Epithelial cell of esophagus (primary cell): ENCODE data around the gene TBC1D5.
A peak's percentile ranks its signal among the peaks of the same experiment; 100 is the strongest.
"Not testable (repeated sequence)": the region's sequence is repeated elsewhere in the genome, so short reads cannot be mapped to it uniquely, and the experiment has no call there.

Experiments
- DNase-seq: peaks from one replicate; pipeline ENCODE4 v3.0.0; 2010; ENCODE audit warnings: low read depth
- H3K4me3 ChIP-seq: 2 replicates; pipeline ENCODE4 v1.5.1; 2011; ENCODE audit warnings: mild to moderate bottlenecking, low read length, control low read depth
- CTCF ChIP-seq: IDR thresholded peaks from 2 replicates; pipeline ENCODE4 v1.5.1; 2011; ENCODE audit warnings: low read depth, mild to moderate bottlenecking, low read length, control low read depth, inconsistent platforms; ENCODE audit not compliant: insufficient read depth; ENCODE audit errors: missing control alignments

The TBC1D5 gene

GRCh38 chr3:17359911-17360310 lies 382.5 kb downstream of the TBC1D5 start:
- no peak for DNase-seq
- no peak for TF ChIP-seq CTCF
- H3K4me3 ChIP-seq = no peak overlapping the region

GRCh38 chr3:17357035-17357710 lies 385.3 kb downstream of the TBC1D5 start:
- no peak overlapping the region for H3K4me3 ChIP-seq
- no peak for DNase-seq
- TF ChIP-seq CTCF = no peak

DNA sequence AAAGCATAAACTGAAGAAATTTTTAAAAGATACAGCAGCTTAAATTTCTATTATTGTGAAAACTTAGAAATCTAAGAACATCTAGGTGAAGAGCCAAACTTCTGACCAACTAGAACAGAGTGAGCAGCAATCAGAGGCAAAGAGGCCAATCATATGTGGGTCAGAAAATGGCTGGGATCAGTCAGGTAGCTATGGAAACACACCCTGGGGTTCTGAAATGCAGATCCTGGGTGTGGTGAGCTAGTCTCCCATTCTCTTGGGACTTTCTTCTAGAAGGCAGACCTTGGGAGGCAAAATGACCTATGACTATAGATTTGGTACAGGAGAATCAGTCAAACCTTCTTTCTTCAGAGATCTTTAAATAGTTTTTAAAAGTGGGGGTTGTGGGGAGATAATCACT lies 385.8 kb downstream of the TBC1D5 start:
- no peak overlapping the region for H3K4me3 ChIP-seq
- TF ChIP-seq CTCF = no peak
- peak; percentile 2 for DNase-seq

GRCh38 chr3:17355591-17355990 lies 386.8 kb downstream of the TBC1D5 start:
- no peak for TF ChIP-seq CTCF
- peak; percentile 23 for DNase-seq
- H3K4me3 ChIP-seq = no peak overlapping the region

GRCh38 chr3:17354341-17354740 lies 388.1 kb downstream of the TBC1D5 start:
- H3K4me3 ChIP-seq = no peak overlapping the region
- TF ChIP-seq CTCF = no peak
- DNase-seq = no peak

GRCh38 chr3:17352620-17353019 lies 389.8 kb downstream of the TBC1D5 start:
- DNase-seq = no peak
- TF ChIP-seq CTCF = no peak
- H3K4me3 ChIP-seq = no peak overlapping the region

GRCh38 chr3:17351193-17351592 lies 391.2 kb downstream of the TBC1D5 start:
- not testable (repeated sequence) for H3K4me3 ChIP-seq

More at GRCh38 chr3:17351193-17351592, 391.2 kb downstream of the TBC1D5 start:
- not testable (repeated sequence) for DNase-seq
